GM21737 (cell line): ENCODE results near the gene ABHD8.

ENCODE experiments used
- ATAC-seq: cut with Tn5 transposase; IDR thresholded peaks from one replicate; pipeline ENCODE4 v1.9.1; 2021; ENCODE audit warnings: mild to moderate bottlenecking, moderate library complexity; ENCODE audit not compliant: unreplicated experiment

ABHD8 gene

DNA sequence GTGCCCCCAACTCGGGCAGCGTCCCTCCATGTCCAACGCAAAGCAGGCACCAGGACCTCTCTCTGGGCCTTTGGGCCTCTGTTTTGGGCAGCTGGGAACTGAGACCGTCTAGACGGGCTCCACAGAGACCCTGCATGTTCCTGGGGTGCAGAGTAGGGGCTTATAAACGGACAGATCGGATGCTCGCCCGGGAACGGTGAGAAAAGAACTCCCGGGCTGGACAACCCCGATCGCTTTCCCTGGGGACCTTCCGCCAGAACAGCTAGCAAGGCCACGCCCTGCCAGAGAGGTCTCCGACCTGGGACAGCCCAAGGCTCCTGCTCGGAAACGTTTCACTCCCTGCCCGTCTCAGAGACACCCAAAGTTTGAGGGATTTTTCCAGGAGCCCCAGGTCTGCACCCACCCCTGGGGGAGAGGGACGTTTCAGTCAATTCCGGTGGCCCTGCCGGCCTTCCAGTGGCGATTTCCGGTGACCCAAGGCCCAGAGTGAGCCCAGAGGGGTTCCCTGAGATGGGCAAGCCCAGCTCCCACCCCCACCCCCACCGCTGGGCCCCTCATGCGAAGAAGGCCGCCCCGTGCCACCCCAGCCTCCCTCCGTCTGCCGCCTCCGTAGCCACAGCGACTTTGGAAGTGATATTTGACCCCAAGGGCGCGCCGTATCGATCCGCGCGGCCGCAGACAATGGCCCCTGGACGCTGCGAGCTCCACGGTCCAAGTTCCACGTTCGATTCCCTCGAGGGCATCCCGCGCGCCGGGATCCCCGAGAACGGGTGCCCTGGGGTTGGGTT, 59.2 kb downstream of the ABHD8 start:
- no peak for ATAC-seq

DNA sequence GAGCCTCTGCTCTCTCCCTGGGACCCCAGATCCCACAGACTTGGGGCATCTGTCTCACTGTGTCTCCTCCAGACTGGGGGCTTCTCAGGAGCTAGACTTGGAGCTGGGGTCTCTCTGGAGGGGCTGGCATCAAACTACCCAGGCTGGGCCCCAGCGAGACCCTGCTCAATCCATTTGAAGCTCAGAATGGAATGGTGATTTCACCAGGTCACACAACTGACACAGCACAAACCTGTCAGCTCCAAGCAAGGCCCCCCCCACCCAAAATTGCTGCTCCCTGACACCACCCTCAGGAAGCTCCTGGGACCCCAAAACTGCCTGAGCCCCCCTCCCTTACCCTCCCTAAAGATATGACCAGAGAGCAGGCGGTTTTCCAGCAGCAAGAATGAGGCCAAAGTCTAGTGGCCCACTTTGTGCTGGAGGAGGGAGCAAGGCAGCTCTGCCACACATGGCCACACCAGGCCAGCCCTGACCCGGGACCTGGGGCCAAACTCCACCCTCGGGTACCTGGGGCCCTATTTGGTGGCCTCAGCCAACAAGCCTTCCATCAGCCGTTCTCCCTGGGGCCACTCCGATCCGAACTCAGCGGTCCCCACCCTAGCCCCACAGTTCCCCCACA, 59.9 kb downstream of the ABHD8 start:
- no peak for ATAC-seq

DNA sequence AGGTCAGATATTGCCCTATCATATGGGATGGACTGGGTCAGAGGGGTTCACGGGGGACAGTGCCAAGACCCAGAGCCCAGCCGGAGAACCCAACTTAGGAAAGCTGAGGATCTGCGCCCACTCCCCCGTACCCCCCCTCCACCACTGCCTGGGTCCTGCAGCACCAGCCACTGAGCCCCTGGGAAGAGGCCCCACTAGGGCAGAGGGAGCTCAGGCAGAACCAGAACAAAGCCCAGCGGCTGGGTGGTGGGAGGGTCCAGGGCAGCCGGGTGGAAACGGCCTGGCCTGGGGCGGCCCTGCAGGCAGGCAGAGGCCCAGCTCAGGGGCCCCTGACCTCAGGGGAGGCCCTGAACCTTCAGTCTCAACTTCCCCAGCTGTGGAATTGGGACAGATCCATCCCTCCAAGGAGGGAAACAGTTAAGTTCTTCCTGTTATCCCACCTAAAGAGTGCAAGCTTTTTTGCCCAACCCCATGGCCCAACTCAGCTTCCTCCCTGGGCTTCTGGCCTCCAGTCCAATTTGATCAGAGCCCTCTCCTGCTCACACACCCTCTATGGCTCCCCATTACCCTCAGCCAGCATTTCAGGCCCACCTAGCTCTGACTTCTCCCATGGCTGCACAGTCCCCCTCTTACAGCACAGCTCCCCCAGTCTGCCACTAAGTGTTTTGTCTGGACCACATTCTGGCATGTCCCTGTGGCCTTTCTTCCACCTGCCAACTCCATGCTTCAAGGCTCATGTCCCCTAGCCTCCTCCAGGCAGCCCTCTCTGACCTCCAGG, 60.6 kb downstream of the ABHD8 start:
- no peak for ATAC-seq
